Endodermal cell (in vitro differentiated cells): Measurements from ENCODE around the gene CABP4. TPM values are rescaled to one million over a fixed set of nuclear protein-coding genes. Genes with fewer than 3 reads are reported as not detected.

Source experiments
- DNase-seq: peaks from one replicate; pipeline ENCODE4 v3.0.0-alpha.2; 2017
- H3K27ac ChIP-seq: 2 replicates; pipeline ENCODE4 v1.5.1; 2013; ENCODE audit warnings: mild to moderate bottlenecking, low read depth, low read length, moderate library complexity
- H3K27me3 ChIP-seq: 2 replicates; pipeline ENCODE4 v1.6.1; 2013; ENCODE audit warnings: mild to moderate bottlenecking, low read length, moderate library complexity; ENCODE audit not compliant: insufficient read depth, control insufficient read depth, poor library complexity, severe bottlenecking
- H3K36me3 ChIP-seq: 2 replicates; pipeline ENCODE4 v1.7.0; 2013; ENCODE audit warnings: mild to moderate bottlenecking, low read length, moderate library complexity; ENCODE audit not compliant: control insufficient read depth, insufficient read depth
- H3K4me1 ChIP-seq: one replicate; pipeline ENCODE4 v1.7.0; 2013; ENCODE audit warnings: low read length; ENCODE audit not compliant: control insufficient read depth, insufficient read depth
- H3K4me3 ChIP-seq: 2 replicates; pipeline ENCODE4 v1.5.1; 2013; ENCODE audit warnings: mild to moderate bottlenecking, low read length, moderate library complexity
- H3K9ac ChIP-seq: 2 replicates; pipeline ENCODE4 v1.6.1; 2013; ENCODE audit warnings: mild to moderate bottlenecking, low read length, moderate library complexity; ENCODE audit not compliant: poor library complexity, severe bottlenecking; ENCODE audit errors: extremely low read depth
- H3K9me3 ChIP-seq: 2 replicates; pipeline ENCODE4 v1.6.1; 2013; ENCODE audit warnings: mild to moderate bottlenecking, low read length, moderate library complexity; ENCODE audit not compliant: control insufficient read depth
- H3K27ac Mint-ChIP-seq: 2 replicates; pipeline ENCODE4 v1.8.0; 2020; ENCODE audit warnings: mixed read lengths
- H3K27me3 Mint-ChIP-seq: 2 replicates; pipeline ENCODE4 v1.8.0; 2021; ENCODE audit warnings: mild to moderate bottlenecking, mixed read lengths; ENCODE audit not compliant: insufficient read depth
- H3K36me3 Mint-ChIP-seq: 2 replicates; pipeline ENCODE4 v1.8.0; 2020; ENCODE audit warnings: low read depth, mixed read lengths
- H3K4me1 Mint-ChIP-seq: 2 replicates; pipeline ENCODE4 v1.8.0; 2020; ENCODE audit warnings: mixed read lengths
- H3K4me3 Mint-ChIP-seq: 2 replicates; pipeline ENCODE4 v1.8.0; 2020; ENCODE audit warnings: mild to moderate bottlenecking, moderate library complexity, mixed read lengths
- H3K9me3 Mint-ChIP-seq: 2 replicates; pipeline ENCODE4 v1.8.0; 2020; ENCODE audit warnings: mild to moderate bottlenecking, mixed read lengths
- WGBS, 2 experiments: methylation state at CpG; one replicate each; pipeline versions ENCODE4 v1.1.5 to v1.1.7; 2013; ENCODE audit warnings: missing lambda C conversion rate in 2 of 2, mixed read lengths in 1 of 2; ENCODE audit not compliant: insufficient coverage in 1 of 2, insufficient read length in 1 of 2; 5-methylcytosine and 5-hydroxymethylcytosine counted together
- total RNA-seq, 2 donors: library from RNA; stranded (reverse); fragmentation: NEBNext Ultra II Directional in 1 of 2; extraction: Animal tissue kit (Norgen Biotek cat#: 25700) in 1 of 2; gene quantifications; 2 replicates in 1 of 2; 3 replicates in 1 of 2; pipeline ENCODE4 v1.2.1, GENCODE V29; 2021
- TF ChIP-seq, protein P1 (sequence below): fragments of 200-600 bp; sonication (generic); conservative IDR thresholded peaks from 2 replicates; pipeline ENCODE4 v1.5.0; 2021; ENCODE audit warnings: antibody characterized with exemption, mild to moderate bottlenecking

CABP4 gene
- total RNA-seq, 2 donors from 2014 or later: not detected

GRCh38 chr11:67428052-67429001 is 26.8 kb upstream of the CABP4 start, which contains the start of gene RPS6KB2:
TSS of gene RPS6KB2 (plus strand) at chr11:67428494. CDS start at chr11:67428546, 52 bp downstream.
- no peak within 1 kb of the TSS for H3K27ac ChIP-seq
- peak within 1 kb of the TSS; percentile 90 for H3K27ac Mint-ChIP-seq
- peaks cover 3% of the 10 kb centered on the region for H3K4me1 ChIP-seq
- TF ChIP-seq, protein P1, sequence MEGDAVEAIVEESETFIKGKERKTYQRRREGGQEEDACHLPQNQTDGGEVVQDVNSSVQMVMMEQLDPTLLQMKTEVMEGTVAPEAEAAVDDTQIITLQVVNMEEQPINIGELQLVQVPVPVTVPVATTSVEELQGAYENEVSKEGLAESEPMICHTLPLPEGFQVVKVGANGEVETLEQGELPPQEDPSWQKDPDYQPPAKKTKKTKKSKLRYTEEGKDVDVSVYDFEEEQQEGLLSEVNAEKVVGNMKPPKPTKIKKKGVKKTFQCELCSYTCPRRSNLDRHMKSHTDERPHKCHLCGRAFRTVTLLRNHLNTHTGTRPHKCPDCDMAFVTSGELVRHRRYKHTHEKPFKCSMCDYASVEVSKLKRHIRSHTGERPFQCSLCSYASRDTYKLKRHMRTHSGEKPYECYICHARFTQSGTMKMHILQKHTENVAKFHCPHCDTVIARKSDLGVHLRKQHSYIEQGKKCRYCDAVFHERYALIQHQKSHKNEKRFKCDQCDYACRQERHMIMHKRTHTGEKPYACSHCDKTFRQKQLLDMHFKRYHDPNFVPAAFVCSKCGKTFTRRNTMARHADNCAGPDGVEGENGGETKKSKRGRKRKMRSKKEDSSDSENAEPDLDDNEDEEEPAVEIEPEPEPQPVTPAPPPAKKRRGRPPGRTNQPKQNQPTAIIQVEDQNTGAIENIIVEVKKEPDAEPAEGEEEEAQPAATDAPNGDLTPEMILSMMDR: no peak
- H3K27me3 Mint-ChIP-seq: no peaks in the 10 kb centered on the region
- peak within 1 kb of the TSS; percentile 99 for H3K4me3 ChIP-seq
- H3K9ac ChIP-seq: peak within 1 kb of the TSS; percentile 95
- H3K4me3 Mint-ChIP-seq: peak within 1 kb of the TSS; percentile 83
- 0 to 5% methylated on average over 27 to 68 of the region's 68 CpGs for WGBS, 2 experiments
- DNase-seq: peak; percentile 100
- peaks cover 26% of the 10 kb centered on the region for H3K36me3 ChIP-seq
- H3K36me3 Mint-ChIP-seq: peaks cover 18% of the 10 kb centered on the region
- H3K4me1 Mint-ChIP-seq: peaks cover 3% of the 10 kb centered on the region
- no peaks in the 10 kb centered on the region for H3K27me3 ChIP-seq
- H3K9me3 Mint-ChIP-seq: no peaks in the 10 kb centered on the region
- no peaks in the 10 kb centered on the region for H3K9me3 ChIP-seq

- TF ChIP-seq, protein P1: no peak
Measured at GRCh38 chr11:67429038-67429668, 26.0 kb upstream of the CABP4 start.

DNA sequence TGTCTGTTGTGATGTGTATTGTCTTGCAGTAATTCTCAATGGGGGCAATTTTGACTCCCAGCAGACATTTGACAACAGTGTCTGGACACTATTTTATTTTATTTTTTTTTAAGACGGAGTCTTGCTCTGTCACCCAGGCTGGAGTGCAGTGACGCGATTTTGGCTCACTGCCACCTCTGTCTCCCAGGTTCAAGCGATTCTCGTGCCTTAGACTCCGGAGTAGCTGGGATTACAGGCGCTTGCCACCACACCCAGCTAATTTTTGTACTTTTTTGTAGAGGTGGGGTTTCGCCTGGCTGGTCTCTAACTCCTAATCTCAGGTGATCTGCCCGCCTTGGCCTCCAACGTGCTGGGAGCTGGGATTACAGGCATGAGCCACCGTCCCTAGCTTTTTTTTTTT is 25.4 kb upstream of the CABP4 start:
- no peak overlapping the region for H3K9ac ChIP-seq
- Mint-ChIP-seq H3K27ac (no peak overlapping the region), H3K4me1 (peaks cover 3% of the 10 kb centered on the region), H3K4me3 (peak overlapping the region; percentile 83), H3K36me3 (peaks cover 20% of the 10 kb centered on the region), H3K27me3 (no peaks in the 10 kb centered on the region), H3K9me3 (no peaks in the 10 kb centered on the region)
- H3K4me3 ChIP-seq: peak overlapping the region; percentile 99
- H3K27ac ChIP-seq: no peak overlapping the region
- no peak for DNase-seq
- no peaks in the 10 kb centered on the region for H3K27me3 ChIP-seq
- no peaks in the 10 kb centered on the region for H3K9me3 ChIP-seq
- 85 to 92% methylated on average over 10 to 11 of the region's 11 CpGs for WGBS, 2 experiments
- peaks cover 3% of the 10 kb centered on the region for H3K4me1 ChIP-seq
- peaks cover 30% of the 10 kb centered on the region for H3K36me3 ChIP-seq
- TF ChIP-seq, protein P1: no peak

More at GRCh38 chr11:67429038-67429668, 26.0 kb upstream of the CABP4 start:
- Histone ChIP-seq H3K36me3 (peaks cover 30% of the 10 kb centered on the region), H3K27ac (no peak overlapping the region), H3K9me3 (no peaks in the 10 kb centered on the region), H3K9ac (peak overlapping the region; percentile 95), H3K27me3 (no peaks in the 10 kb centered on the region), H3K4me3 (peak overlapping the region; percentile 99), H3K4me1 (peaks cover 3% of the 10 kb centered on the region)
- Mint-ChIP-seq H3K27ac (peak overlapping the region; percentile 90), H3K4me3 (peak overlapping the region; percentile 83), H3K4me1 (peaks cover 3% of the 10 kb centered on the region), H3K27me3 (no peaks in the 10 kb centered on the region), H3K36me3 (peaks cover 20% of the 10 kb centered on the region), H3K9me3 (no peaks in the 10 kb centered on the region)
- no peak for DNase-seq
- WGBS, 2 experiments: 60 to 65% methylated on average over 8 to 12 of the region's 12 CpGs
